Measurements from ENCODE around the gene IQCK.

The IQCK gene

GRCh38 chr16:19858340-19859018 is 140.4 kb downstream of the IQCK start:
- DNase-seq (ENCODE audit: low spot score), result no peak

GRCh38 chr16:19859166-19859565 is 141.1 kb downstream of the IQCK start:
- FAIRE-seq, result no peak

More at GRCh38 chr16:19858340-19859018, 140.4 kb downstream of the IQCK start:
- no peak for FAIRE-seq

GRCh38 chr16:19859603-19860002 is 141.5 kb downstream of the IQCK start:
- no peak for DNase-seq (ENCODE audit: low spot score)
- FAIRE-seq, result no peak

More at GRCh38 chr16:19859166-19859565, 141.1 kb downstream of the IQCK start:
- no peak for DNase-seq (ENCODE audit: low spot score)

- peak; percentile 93 for FAIRE-seq
- DNase-seq (ENCODE audit: low spot score), result peak; percentile 71
Observed at GRCh38 chr16:19860166-19861041, 142.3 kb downstream of the IQCK start.

- DNase-seq (ENCODE audit: low spot score) (no peak), FAIRE-seq (no peak)
Observed at GRCh38 chr16:19861133-19861532, 143.1 kb downstream of the IQCK start.

- DNase-seq (ENCODE audit: low spot score), result no peak
- no peak for FAIRE-seq
Observed at GRCh38 chr16:19861811-19862327, 143.8 kb downstream of the IQCK start.

- DNase-seq (ENCODE audit: low spot score), result no peak
- FAIRE-seq, result no peak
Observed at GRCh38 chr16:19863990-19864389, 145.9 kb downstream of the IQCK start.

GRCh38 chr16:19864566-19864965 is 146.5 kb downstream of the IQCK start:
- FAIRE-seq (no peak), DNase-seq (ENCODE audit: low spot score) (no peak)

- DNase-seq (ENCODE audit: low spot score), result no peak
- no peak for FAIRE-seq
Observed at GRCh38 chr16:19868421-19868820, 150.3 kb downstream of the IQCK start.

- FAIRE-seq (no peak), DNase-seq (ENCODE audit: low spot score) (no peak)
Observed at GRCh38 chr16:19871721-19872120, 153.7 kb downstream of the IQCK start.

- DNase-seq (ENCODE audit: low spot score) (no peak), FAIRE-seq (no peak)
Observed at GRCh38 chr16:19872179-19872863, 154.2 kb downstream of the IQCK start.

GRCh38 chr16:19872935-19873334 is 154.9 kb downstream of the IQCK start:
- FAIRE-seq, result no peak
- DNase-seq (ENCODE audit: low spot score), result no peak

GRCh38 chr16:19874026-19874425 is 156.0 kb downstream of the IQCK start:
- FAIRE-seq, result no peak
- DNase-seq (ENCODE audit: low spot score), result no peak

GRCh38 chr16:19874851-19875546 is 156.9 kb downstream of the IQCK start:
- DNase-seq (ENCODE audit: low spot score), result no peak
- no peak for FAIRE-seq

GRCh38 chr16:19875900-19876299 is 157.8 kb downstream of the IQCK start:
- FAIRE-seq (no peak), DNase-seq (ENCODE audit: low spot score) (no peak)

- DNase-seq (ENCODE audit: low spot score) (no peak), FAIRE-seq (no peak)
Observed at GRCh38 chr16:19876501-19877059, 158.5 kb downstream of the IQCK start.

GRCh38 chr16:19878757-19879156 is 160.7 kb downstream of the IQCK start:
- DNase-seq (ENCODE audit: low spot score) (no peak), FAIRE-seq (no peak)

GRCh38 chr16:19879241-19879792 is 161.2 kb downstream of the IQCK start:
- DNase-seq (ENCODE audit: low spot score), result no peak

GRCh38 chr16:19881028-19881427 is 163.0 kb downstream of the IQCK start:
- FAIRE-seq (no peak), DNase-seq (ENCODE audit: low spot score) (no peak)

More at GRCh38 chr16:19879241-19879792, 161.2 kb downstream of the IQCK start:
- no peak for FAIRE-seq

- no peak for FAIRE-seq
Observed at GRCh38 chr16:19881783-19882182, 163.7 kb downstream of the IQCK start.

More at GRCh38 chr16:19881783-19882182, 163.7 kb downstream of the IQCK start:
- DNase-seq (ENCODE audit: low spot score), result no peak
